A673 (cell line): ENCODE data around the gene TMEM14A.

Experiments used
- CTCF ChIP-seq: fragments of 300-800, 200-600 bp; sonication (generic); conservative IDR thresholded peaks from 2 replicates; pipeline ENCODE4 v1.5.1; 2017; ENCODE audit warnings: low read depth, mild to moderate bottlenecking, antibody characterized with exemption, low read length, moderate library complexity, mixed read lengths
- EZH2 ChIP-seq: fragments of 200-600 bp; sonication (generic); IDR thresholded peaks from 2 replicates; pipeline ENCODE4 v1.6.1; 2017; ENCODE audit warnings: borderline replicate concordance, low read depth, mild to moderate bottlenecking, mixed read lengths, antibody characterized with exemption, low read length; ENCODE audit not compliant: poor library complexity, severe bottlenecking

GRCh38 chr6:52650941-52651340 is 20.0 kb upstream of the TMEM14A start:
- TF ChIP-seq CTCF = no peak
- no peak for TF ChIP-seq EZH2
